ENCODE data around the gene FNDC11.

DNA sequence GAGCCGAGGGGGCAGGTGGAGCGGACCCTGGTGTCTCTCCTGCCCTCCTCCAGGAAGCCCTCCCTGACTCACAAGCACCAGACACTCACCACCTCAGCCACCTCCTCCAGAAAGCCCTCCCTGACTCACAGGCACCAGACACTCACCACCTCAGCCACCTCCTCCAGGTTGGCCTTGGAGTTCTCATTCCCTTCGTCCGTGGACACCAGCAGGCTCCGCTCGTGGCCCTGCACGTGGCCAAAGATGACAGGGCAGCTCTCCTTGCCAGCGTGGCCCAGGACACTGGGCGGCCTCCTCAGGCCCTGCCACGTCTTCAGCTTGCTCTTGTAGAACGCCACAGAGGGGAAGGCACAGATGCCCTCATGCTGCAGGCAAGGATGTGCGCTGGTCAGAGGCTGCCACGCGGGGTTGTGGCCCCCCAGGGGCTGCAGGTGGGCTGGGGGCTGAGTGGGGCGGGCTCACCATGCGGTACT lies 6.4 kb downstream of the FNDC11 start:
- TF ChIP-seq POLR2A (IDR thresholded peaks at IDR 0.05; ENCODE audit: low read length) (no peak), REST (IDR thresholded peaks at IDR 0.05) (no peak), EP300 (IDR thresholded peaks at IDR 0.05) (no peak), GATA3 (IDR thresholded peaks at IDR 0.05; ENCODE audit: borderline replicate concordance) (no peak), JUNB (IDR thresholded peaks at IDR 0.05) (no peak), CBX2 (IDR thresholded peaks at IDR 0.05; ENCODE audit: borderline replicate concordance, low read depth) (no peak)
- TF ChIP-seq, protein P1, sequence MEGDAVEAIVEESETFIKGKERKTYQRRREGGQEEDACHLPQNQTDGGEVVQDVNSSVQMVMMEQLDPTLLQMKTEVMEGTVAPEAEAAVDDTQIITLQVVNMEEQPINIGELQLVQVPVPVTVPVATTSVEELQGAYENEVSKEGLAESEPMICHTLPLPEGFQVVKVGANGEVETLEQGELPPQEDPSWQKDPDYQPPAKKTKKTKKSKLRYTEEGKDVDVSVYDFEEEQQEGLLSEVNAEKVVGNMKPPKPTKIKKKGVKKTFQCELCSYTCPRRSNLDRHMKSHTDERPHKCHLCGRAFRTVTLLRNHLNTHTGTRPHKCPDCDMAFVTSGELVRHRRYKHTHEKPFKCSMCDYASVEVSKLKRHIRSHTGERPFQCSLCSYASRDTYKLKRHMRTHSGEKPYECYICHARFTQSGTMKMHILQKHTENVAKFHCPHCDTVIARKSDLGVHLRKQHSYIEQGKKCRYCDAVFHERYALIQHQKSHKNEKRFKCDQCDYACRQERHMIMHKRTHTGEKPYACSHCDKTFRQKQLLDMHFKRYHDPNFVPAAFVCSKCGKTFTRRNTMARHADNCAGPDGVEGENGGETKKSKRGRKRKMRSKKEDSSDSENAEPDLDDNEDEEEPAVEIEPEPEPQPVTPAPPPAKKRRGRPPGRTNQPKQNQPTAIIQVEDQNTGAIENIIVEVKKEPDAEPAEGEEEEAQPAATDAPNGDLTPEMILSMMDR (IDR thresholded peaks at IDR 0.05), result no peak
